NCI-H2196 treated with DMSO at 0.1 percent for 48 hours (cell line): ENCODE measurements around the gene FRS3.
"Not testable (repeated sequence)": the region's sequence is repeated elsewhere in the genome, so short reads cannot be mapped to it uniquely, and the experiment has no call there.

ENCODE experiments used
- DNase-seq: peaks from one replicate; lab custom pipeline; 2025; ENCODE audit not compliant: unreplicated experiment; lab: John Stamatoyannopoulos, UW

FRS3 gene

DNA sequence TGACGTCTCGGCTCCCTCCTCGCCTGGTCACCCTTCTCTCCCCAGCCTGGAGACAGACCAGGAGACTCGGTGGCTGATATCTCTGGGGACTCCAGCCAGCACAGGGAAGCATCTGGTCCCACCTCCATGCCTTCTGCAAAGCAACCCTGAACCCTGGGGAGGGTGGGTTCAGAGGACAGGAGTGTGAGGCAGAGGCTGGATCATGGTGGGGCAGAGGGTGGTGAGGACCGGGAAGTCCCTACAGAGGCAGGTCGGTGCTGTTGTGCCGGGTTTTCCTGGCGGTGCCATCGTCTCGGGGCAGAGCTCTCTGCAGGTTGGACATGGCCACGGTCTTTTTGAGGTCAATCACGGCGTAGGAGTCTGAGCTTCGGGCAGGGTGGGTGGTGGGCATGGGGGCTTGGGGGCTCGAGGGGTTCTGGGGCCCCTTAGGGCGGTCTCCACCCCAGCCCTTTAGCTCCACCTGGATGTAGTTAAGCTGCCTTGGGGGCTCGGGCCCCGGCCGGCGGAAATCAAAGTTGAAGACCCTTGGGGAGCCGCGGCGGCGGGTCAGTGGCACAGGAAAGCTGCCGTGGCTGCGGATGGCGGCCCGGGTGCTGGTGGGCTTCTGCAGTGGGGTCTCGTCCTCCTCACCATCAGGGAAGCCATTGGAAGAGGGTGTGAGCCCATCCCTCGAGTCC is 9.2 kb downstream of the FRS3 start:
- DNase-seq = no peak

- no peak for DNase-seq
These were observed 10.3 kb downstream of the FRS3 start for GRCh38 chr6:41769376-41769775.

DNA sequence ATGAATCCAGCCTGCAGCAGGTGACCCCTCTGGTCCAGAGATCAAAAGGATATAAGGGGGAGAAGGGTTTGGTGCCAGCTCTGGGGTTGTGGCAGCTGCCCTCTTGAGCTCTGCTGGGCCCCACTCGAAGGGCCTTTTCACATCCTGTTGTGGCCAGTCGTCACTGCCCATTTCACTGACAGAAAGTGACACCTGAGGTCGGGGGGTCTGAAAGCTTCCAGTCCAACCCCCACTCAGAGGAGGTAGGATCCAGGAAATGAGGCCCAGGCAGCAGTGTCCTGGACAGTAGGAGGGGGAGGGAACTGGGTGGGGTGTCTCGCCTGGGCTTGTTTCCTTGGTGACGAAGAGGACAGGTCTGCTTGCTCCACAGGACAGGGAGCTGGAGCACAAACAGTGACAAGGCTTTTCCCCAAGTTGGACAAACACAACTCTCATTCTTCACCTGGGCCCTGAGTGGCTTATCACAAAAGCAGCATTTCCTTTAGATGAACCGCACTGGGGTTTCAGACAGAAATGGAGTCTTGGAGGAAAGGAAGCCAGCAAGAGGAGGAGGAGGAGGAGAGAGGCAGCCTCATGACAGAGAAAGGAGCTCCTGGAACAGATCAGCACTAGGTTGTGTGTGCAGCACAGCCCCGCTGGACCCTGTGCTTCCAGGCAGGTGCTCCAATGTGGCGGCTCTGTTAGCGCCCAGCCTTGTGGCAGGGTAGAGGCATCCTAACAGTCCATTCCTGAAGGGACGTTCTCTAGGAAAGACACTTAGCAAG is 11.0 kb downstream of the FRS3 start:
- DNase-seq = no peak

- DNase-seq = no peak
These were observed 12.4 kb downstream of the FRS3 start for GRCh38 chr6:41767112-41767833.

DNA sequence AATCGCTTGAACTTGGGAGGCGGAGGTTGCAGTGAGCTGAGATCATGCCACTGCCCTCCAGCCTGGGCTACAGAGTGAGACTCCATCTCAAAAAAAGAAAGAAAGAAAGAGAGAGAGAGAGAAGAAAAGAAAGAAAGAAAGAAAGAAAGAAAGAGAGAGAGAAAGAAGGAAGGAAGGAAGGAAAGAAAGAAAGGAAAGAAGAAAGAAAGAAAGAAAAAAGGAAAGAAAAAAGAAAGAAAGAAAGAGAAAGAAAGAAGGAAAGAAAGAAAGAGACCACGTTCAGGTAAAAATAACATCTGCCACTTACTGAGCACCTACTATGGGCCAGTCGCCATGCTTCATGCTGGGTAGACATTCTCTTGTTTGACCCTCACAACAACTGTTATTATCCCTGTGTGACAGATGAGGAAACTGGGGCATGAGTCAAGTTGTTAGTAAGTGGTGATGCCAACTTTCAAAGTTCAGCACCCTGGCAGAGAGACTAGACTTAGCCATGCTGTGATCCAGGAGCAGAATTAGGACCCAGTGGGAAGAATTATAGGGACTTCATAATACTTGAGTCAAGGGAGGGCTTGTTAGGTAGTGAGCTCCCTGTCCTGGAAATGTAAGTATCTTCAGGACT is 13.5 kb downstream of the FRS3 start:
- not testable (repeated sequence) for DNase-seq

DNA sequence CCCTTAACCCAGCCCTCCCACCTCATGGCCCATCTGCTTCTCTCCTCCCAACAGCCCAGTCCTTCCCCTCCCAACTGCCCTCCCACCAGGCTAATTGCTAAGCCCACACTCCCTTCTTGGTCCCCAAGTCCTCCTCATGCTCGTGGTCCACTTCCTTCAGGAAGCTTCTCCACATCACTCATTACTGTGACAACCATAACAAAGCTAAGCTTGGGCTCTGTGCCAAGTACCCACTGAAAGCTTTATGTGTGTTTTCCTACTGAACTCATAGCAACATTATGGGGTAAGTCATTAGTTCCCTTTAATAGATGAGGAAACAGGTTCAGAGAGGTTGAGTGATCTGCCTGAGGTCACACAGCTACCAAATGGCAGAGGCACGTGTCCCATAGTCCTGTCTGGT is 16.2 kb downstream of the FRS3 start:
- no peak for DNase-seq

DNA sequence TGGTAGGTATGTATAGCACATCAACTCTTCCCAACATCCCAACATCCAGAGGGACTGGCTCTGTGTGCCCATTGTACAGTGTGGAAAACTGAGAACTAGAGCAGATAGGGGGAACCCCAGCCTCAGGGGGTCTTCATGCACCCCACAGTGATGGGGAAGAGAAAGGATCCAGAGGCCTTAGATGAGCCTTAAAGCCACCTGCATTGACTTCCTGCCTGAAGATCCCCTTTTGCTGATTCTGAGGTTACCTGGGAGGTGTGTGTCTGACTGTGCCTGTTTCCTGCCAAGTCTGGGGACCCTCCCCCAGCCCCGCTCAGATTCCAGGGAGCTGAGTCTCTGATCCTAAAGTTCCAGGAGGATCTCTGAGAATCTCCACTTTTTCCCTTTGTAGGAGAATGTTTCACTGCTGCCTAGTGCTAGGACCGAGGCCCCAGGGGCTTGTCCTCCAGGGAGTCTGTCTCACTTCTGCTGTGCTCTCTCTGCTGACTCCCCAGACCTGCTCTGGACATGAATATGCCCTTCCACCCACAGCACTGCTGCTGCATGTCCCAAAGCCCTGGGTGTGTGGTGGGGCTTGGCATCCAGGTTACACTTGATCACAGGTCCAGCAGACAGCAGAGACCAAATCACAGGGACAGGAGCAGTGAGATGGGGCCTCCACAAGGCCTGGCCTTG is 19.7 kb downstream of the FRS3 start:
- DNase-seq = no peak

DNA sequence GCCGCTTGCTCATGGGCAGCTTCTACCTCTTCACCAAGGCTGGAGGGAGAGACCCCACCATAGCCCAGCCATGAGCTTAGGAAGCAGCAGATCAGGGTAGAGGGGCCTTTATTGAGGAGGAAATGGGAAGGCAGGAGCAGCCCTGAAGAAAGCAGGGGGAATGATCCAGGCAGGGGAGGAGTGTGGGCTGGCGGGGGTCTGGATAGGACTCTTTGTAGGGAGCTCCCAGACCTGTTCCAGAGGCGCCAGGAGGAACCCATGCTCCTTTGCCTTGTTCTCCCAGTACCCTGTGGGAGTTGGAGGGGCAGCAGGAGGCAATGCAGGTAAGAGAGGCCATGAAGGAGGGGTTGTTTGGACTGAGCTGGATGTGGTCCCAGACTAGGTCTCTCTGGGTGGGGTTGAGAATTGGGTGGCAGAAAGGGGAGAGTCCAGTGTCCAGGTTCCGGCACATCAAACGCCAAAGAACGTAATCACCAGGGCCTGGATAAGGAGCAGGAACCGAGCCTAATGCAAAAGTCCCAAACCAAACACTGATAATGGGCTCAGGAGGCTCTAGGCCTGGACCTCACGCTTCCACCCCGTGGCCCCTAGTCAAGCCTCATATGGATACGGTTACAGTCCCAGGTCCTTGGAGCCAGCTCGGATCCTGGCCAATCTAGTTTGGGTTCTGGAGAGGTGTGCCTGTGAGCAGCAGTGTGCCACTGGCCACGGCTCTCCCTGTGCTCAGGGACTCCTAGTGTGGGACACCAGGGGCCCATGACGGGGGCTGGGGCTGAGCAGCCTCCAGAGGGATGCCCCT is 20.4 kb downstream of the FRS3 start:
- DNase-seq = no peak

- DNase-seq = no peak
These were observed 21.1 kb downstream of the FRS3 start for GRCh38 chr6:41758641-41759035.

DNA sequence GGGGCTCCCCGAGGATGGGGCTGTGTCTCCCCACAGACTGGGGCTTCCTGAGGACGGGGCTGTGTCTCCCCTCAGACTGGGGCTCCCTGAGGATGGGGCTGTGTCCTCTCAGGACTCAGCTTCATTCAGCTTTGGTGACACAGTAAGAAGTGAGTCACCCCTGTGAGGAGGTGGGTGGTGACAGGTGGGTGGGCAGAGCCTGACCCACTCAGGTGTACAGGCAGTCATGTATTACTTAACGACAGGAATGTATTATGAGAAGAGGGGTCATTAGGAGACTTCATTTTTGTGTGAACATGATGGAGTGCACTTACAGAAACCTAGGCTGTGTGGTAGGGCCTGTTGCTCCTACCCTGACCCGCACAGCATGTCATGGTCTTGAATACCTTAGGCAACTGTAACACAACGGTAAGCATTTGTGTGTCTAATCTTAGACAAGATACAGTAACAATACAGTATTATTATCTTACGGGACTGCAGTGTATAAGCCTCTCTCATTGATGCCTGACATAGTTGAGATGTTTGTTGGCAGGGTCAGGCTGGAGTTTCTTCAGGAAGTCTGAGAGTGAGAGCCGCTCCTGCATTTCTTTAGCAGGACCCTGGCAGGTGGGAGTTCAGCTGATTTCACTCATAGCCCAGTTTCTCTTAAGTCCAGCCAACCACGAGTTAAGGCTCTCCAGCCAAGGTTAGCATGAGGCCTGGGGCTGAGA is 21.6 kb downstream of the FRS3 start:
- DNase-seq = no peak

DNA sequence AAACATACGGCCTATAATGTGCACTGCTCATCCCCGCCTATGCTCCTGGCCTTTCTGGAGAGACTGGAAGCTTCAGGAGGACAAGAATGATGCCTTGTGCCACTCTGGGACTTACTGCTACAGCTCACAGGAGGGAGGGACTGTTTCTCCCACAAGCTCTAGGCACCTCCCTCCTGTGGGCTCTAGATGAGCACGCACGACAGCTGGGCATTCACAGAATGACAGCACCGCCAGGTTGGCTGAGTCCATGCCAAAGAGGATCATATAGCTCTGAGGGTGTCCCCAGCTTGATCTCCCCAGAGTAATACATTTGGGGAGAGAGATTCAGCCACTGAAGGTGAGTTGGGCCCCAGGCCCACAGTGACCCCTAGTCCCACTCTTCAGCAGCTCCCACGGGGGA is 22.4 kb downstream of the FRS3 start:
- DNase-seq = no peak

GRCh38 chr6:41756354-41756753 is 23.3 kb downstream of the FRS3 start:
- DNase-seq = no peak

DNA sequence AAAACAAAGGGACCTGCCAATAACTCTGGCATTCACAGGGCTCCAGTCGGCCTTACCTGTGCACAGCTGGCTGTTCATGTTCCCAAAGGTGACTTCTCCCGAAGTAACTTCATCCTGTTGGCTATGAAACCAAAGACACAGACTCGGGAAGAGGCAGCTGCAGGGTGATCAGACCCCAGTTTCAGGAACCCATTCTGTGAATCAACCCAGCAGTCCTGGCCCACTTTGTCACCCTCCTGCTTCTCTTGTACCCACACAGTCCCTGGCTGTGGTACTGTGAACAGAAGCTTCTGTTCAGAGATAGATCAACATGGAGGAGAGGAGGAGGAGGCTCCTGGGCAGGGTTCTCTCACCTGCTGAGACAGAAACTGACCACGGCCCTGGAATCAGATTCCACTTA is 23.8 kb downstream of the FRS3 start:
- DNase-seq = no peak

DNA sequence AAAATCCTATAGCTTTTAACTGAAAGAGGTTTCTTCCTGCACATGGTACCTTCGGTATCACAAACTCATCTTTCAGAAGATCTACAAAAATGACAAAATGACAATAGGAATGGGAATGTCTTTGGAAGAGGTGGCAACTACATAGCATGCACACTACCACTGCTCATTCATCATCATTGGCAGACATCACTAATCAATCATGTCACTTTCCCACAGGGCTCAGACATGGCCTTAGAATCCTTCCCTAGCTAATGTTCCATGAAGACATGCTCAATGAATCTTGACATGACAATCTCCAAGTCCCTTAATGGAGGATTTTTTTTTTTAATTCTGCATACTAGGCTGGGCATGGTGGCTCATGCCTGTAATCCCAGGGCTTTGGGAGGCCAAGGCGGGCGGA is 29.3 kb downstream of the FRS3 start:
- DNase-seq = no peak

DNA sequence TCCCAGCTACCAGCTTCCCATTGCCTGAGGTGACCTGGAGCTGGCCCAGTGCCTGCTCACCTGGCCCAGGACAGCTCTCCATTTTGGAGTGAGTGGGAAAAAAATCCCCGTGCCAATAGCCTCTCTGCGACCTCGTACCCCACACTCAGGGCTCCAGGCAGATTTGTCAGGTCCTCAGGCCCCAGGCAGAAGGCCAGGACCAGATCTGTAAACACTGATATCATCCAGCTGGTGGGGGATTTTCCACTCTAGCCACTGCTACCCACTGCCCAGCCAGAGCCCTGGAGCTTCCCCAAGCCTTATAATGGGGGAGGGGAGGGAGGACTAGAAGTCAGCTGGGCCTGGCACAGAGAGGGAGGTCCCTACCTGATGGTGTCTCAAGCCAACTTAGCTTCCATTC is 31.2 kb downstream of the FRS3 start:
- DNase-seq = no peak

- no peak for DNase-seq
These were observed 31.6 kb downstream of the FRS3 start for GRCh38 chr6:41748102-41748477.

DNA sequence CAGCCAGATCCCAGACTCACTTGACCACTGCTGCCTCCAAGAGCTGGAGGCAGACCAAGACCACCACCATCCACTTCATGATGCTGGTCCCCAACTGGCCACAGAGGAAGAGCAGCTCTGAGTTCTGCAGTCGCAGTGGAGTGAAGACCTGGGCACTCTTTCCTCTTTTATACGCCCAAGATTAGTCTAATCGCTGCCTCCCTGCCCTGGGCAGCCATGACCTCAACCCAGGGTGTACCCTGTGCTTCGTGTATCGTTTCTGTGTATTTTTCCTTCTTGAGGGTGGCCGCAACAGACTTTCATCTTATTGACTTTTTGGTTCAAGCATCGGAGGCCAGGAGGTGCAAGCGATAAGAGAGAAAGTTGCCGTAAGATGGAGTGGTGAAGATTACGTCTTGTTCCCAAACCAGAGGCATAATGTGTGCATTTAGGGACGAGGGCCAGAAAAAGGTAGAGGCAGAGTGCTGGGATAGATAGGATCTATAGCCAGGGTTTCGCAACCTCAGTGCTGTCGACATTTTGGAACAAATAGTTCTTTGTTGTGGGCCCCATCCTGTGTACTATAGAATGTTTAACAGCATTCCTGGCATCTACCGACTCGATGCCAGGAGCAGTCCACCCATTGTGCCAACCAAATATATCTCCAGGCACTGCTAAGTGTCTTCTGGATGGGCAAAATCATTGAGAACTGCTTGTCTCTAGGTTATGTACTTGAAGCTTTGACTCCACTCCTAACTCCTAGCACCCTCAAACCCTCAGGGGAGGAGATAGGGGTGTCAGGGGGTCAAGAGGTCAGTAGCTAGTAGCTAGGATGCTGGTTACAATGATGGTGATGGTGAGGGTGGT is 32.2 kb downstream of the FRS3 start, which contains the start of gene PGC:
Gene PGC, minus strand, starts transcription at position 142 of the 846 bp plus-strand sequence. Its CDS starts 63 bp downstream, at position 79.
- DNase-seq = no peak

DNA sequence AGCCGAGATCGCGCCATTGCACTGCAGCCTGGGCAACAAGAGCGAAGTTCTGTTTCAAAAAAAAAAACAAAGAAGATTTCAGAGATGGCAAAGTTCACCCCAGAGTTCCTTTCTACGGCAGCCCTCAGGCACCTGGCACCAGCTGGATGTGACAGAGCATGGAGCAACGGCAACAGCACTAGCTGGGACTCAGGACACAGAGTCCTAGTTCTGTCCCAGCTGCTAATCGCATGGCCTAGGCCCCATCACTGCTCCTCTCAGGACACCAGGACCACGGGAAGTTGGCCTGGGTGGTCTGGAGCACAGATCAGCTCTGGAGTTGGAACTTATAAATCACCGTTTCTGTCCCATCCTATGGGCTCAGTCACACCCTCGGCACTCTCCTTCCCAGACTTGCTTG is 33.6 kb downstream of the FRS3 start:
- DNase-seq = no peak
